Adrenal gland (tissue), 12 donors: ENCODE data around the gene BTG1. TPM values are rescaled to one million over a fixed set of nuclear protein-coding genes. Genes with fewer than 3 reads are reported as not detected.
"Not testable (repeated sequence)": the region's sequence is repeated elsewhere in the genome, so short reads cannot be mapped to it uniquely, and the experiment has no call there.

Source experiments
- DNase-seq, 7 donors: peaks; one replicate each; pipeline ENCODE4 v3.0.0-alpha.2; 2019 to 2020
- H3K27ac ChIP-seq, 5 donors: fragments of 200-600 bp; sonication (generic) in 4 of 5; 1 replicate in 3 of 5; 2 replicates in 2 of 5; pipeline versions ENCODE4 v1.5.1 to v1.8.0; 2016 to 2020; ENCODE audit warnings: mild to moderate bottlenecking in 1 of 5
- H3K27me3 ChIP-seq: fragments of 200-600 bp; 2 replicates; pipeline ENCODE4 v1.8.0; 2021
- H3K36me3 ChIP-seq, 2 donors: fragments of 200-600 bp; replicated peaks in 1 of 2; 1 replicate in 1 of 2; 2 replicates in 1 of 2; pipeline versions ENCODE4 v1.5.1 to v1.8.0; 2018 to 2022
- H3K4me1 ChIP-seq, 2 donors: fragments of 200-600 bp; replicated peaks in 1 of 2; 1 replicate in 1 of 2; 2 replicates in 1 of 2; pipeline versions ENCODE4 v1.5.1 to v1.8.0; 2018 to 2021
- H3K4me3 ChIP-seq, 4 donors: fragments of 200-600 bp; sonication (generic) in 3 of 4; one replicate each; pipeline ENCODE4 v1.5.1; 2016 to 2018
- H3K9me3 ChIP-seq, 3 donors: fragments of 200-600 bp; sonication (generic) in 1 of 3; replicated peaks in 1 of 3; 1 replicate in 2 of 3; 2 replicates in 1 of 3; pipeline versions ENCODE4 v1.5.1 to v1.8.0; 2016 to 2021
- CTCF ChIP-seq, 6 experiments: fragments of 450-650 bp in 4 of 6; fragments of 200-600 bp in 2 of 6; sonication (generic) in 1 of 6; IDR thresholded peaks; 1 replicate in 5 of 6; 2 replicates in 1 of 6; pipeline versions ENCODE4 v1.5.1 to v1.8.0; 2016 to 2021; ENCODE audit warnings: antibody characterized with exemption in 6 of 6, mild to moderate bottlenecking in 2 of 6, moderate library complexity in 1 of 6
- POLR2A ChIP-seq, 2 donors: fragments of 450-650 bp; IDR thresholded peaks; one replicate each; pipeline ENCODE4 v1.6.1; 2017; ENCODE audit warnings: antibody characterized with exemption in 2 of 2, mild to moderate bottlenecking in 2 of 2, moderate library complexity in 1 of 2
- WGBS, 4 donors: extraction: QIAGEN DNeasy Blood & Tissue Kit in 2 of 4; methylation state at CpG; one replicate each; pipeline versions ENCODE4 v1.1.5 to v1.1.7; 2013 to 2017; 5-methylcytosine and 5-hydroxymethylcytosine counted together
- intact Hi-C, 2 donors: fragments of 100-400 bp; cut with DNase I; formaldehyde crosslinking; loops; one replicate each; pipeline versions ENCODE4 v1.14.1 to v1.15.0; 2022 to 2023
- polyA plus RNA-seq, 3 donors: library from polyadenylated mRNA; stranded (reverse); fragments of 200-250 nt in 2 of 3; fragments of 350-450 nt in 1 of 3; fragmentation: Illumina TruSeq in 1 of 3; extraction: RNeasy Lipid Tissue Mini Kit (QIAGEN cat#74804) in 1 of 3; gene quantifications; one replicate each; pipeline ENCODE4 v1.2.3, GENCODE V29; 2013 to 2014
- total RNA-seq, 9 donors: library from RNA; depleted of rRNA in 4 of 9; stranded (reverse); fragments of >200 nt in 4 of 9; fragments of 120-200 nt in 1 of 9; fragmentation: NEBNext Ultra II Directional in 1 of 9; extraction: Animal tissue kit (Norgen Biotek cat#: 25700) in 1 of 9; gene quantifications; one replicate each; pipeline versions ENCODE4 v1.1.0 to v1.2.4, GENCODE V29; 2013 to 2023
- donor health status: healthy with polysubstance abuse.
- donor health status: Bipolar disorder and iron deficiency.
- donor health status: DM: yes; HTN: yes; CAD: no.
- donor health status: DM: no; HTN: no; CAD: no.
- donor health status: DM: no; HTN: no; CAD: no.
- donor health status: DM: yes; HTN: yes; CAD: no.

Gene BTG1
- total and polyA plus RNA-seq, 12 donors = 26.3 to 388 (median 60.8) TPM

DNA sequence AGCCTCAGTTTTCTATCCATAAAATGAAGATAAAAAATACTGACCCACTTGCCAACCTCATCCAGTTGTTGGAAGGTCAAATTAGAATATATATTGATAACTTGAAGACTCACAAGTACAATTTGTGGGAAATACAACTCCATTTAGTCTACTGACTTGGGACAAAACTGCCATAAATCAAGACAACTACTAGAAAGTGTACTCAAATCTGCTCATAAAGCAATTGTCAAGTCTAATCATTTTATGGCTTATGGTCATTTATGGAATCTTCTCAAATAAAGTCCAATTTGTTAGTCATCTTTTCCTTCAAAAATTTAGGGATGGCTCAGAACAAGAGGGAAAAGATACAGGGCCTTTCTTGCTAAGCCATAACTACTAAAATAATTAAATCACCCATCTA is 7.0 kb downstream of the BTG1 start:
- Histone ChIP-seq H3K27me3 (no peaks in the 10 kb centered on the region), H3K4me1 (peaks cover 33 to 69% of the 10 kb centered on the region in 2 donors), H3K36me3 (peaks cover 0 to 14% of the 10 kb centered on the region in 2 donors), H3K27ac (peak overlapping the region in 2 of 5 donors; percentile 64 to 99), H3K9me3 (no peaks in the 10 kb centered on the region), H3K4me3 (peak overlapping the region in 1 of 4 donors; percentile 94)
- TF ChIP-seq CTCF (IDR thresholded peaks at IDR 0.05) (no peak), POLR2A (IDR thresholded peaks at IDR 0.05) (no peak)
- DNase-seq = no peak
- intact Hi-C loops = loop anchor here in 1 of 2 donors (10.0 kb wide), 1 partner anchor 134 kb away; no protein-coding TSS in a partner anchor

DNA sequence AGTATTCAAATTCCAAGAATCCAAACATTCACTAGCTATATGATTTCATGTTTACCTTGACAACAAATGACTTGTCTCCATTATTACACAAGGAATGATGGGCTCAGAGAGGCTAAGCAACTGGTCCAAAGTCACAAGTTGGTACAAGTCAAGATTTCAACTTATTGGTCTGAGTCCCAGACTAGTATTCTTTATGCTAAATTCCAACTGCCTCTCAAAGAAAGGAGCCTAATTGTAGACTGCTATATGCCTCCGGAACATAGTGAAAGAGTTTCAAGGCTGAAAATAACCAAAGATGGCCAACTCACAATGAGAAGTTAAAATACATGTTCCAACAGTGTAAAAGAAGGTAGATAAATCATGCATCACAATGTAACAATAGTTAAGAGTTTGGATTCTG is 7.5 kb downstream of the BTG1 start:
- Histone ChIP-seq H3K27me3 (no peaks in the 10 kb centered on the region), H3K4me3 (peak overlapping the region in 1 of 4 donors; percentile 94), H3K4me1 (peaks cover 37 to 69% of the 10 kb centered on the region in 2 donors), H3K27ac (peak overlapping the region in 2 of 5 donors; percentile 64 to 99), H3K36me3 (peaks cover 0 to 9% of the 10 kb centered on the region in 2 donors), H3K9me3 (no peaks in the 10 kb centered on the region)
- no peak for DNase-seq
- TF ChIP-seq CTCF (IDR thresholded peaks at IDR 0.05) (no peak), POLR2A (IDR thresholded peaks at IDR 0.05) (no peak)
- WGBS, 4 donors = 56 to 63% (median 60%) methylated on average over 1 of the region's 1 CpG
- intact Hi-C loops = loop anchor here in 1 of 2 donors (10.0 kb wide), 1 partner anchor 133 kb away; no protein-coding TSS in a partner anchor

GRCh38 chr12:92136965-92137721 is 8.5 kb downstream of the BTG1 start:
- 58 to 61% (median 60%) methylated on average over 3 of the region's 3 CpGs for WGBS, 4 donors
- no peaks in the 10 kb centered on the region for H3K27me3 ChIP-seq
- H3K4me1 ChIP-seq = peaks cover 39 to 75% of the 10 kb centered on the region in 2 donors
- H3K9me3 ChIP-seq = no peaks in the 10 kb centered on the region
- peak overlapping the region in 1 of 4 donors; percentile 94 for H3K4me3 ChIP-seq
- no peaks in the 10 kb centered on the region for H3K36me3 ChIP-seq
- H3K27ac ChIP-seq = peak overlapping the region in 4 of 5 donors; percentile 27 to 99 (median 50)
- intact Hi-C loops = loop anchor here in 1 of 2 donors (10.0 kb wide), 1 partner anchor 132 kb away; no protein-coding TSS in a partner anchor
- TF ChIP-seq POLR2A (IDR thresholded peaks at IDR 0.05) (no peak), CTCF (IDR thresholded peaks at IDR 0.05) (no peak)
- no peak for DNase-seq

- Histone ChIP-seq H3K36me3 (no peaks in the 10 kb centered on the region), H3K27ac (peak overlapping the region in 3 of 5 donors; percentile 27 to 99 (median 69)), H3K4me1 (peaks cover 46 to 84% of the 10 kb centered on the region in 2 donors), H3K4me3 (peak overlapping the region in 1 of 4 donors; percentile 94), H3K27me3 (no peaks in the 10 kb centered on the region), H3K9me3 (no peaks in the 10 kb centered on the region)
- 85 to 88% (median 87%) methylated on average over 8 of the region's 8 CpGs for WGBS, 4 donors
- TF ChIP-seq POLR2A (IDR thresholded peaks at IDR 0.05) (no peak), CTCF (IDR thresholded peaks at IDR 0.05) (no peak)
- intact Hi-C loops = loop anchor here in 1 of 2 donors (10.0 kb wide), 1 partner anchor 131 kb away; no protein-coding TSS in a partner anchor
- no peak for DNase-seq
These were observed 9.5 kb downstream of the BTG1 start for GRCh38 chr12:92136026-92136730.

DNA sequence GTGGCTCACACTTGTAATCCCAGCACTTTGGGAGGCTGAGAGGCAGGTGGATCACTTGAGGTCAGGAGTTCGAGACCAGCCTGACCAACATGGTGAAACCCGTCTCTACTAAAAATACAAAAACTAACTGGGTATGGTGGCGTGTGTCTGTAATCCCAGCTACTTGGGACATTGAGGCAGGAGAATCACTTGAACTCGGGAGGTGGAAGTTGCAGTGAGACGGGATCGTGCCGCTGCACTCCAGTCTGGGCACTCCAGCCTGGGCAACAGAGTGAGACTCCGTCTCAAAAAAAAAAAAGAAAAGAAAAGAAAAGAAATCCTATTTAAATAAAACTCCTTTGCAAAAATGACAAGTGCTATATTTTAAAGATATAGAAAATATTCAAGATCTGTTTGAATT is 10.1 kb downstream of the BTG1 start:
- H3K4me1 ChIP-seq = peaks cover 52 to 91% of the 10 kb centered on the region in 2 donors

More for the DNA sequence above, 10.1 kb downstream of the BTG1 start:
- 91 to 97% (median 95%) methylated on average over 8 of the region's 8 CpGs for WGBS, 4 donors
- peak overlapping the region in 2 of 5 donors; percentile 68 to 72 for H3K27ac ChIP-seq
- not testable (repeated sequence) for H3K36me3 ChIP-seq, H3K4me3 ChIP-seq, H3K9me3 ChIP-seq, DNase-seq, H3K27me3 ChIP-seq
- intact Hi-C loops = loop anchor here in 1 of 2 donors (10.0 kb wide), 1 partner anchor 131 kb away; no protein-coding TSS in a partner anchor
